ACC112 (cell line): ENCODE measurements around the gene MBD4.
"Not testable (repeated sequence)": the region's sequence is repeated elsewhere in the genome, so short reads cannot be mapped to it uniquely, and the experiment has no call there.

Source experiments
- H2AFZ ChIP-seq: fragments of 200-600 bp; sonication (generic); one replicate; pipeline ENCODE4 v1.6.0; 2017; ENCODE audit warnings: antibody characterized with exemption, low read length; ENCODE audit not compliant: unreplicated experiment
- H3K27ac ChIP-seq: fragments of 200-600 bp; sonication (generic); 2 replicates; pipeline ENCODE4 v1.5.1; 2014; ENCODE audit warnings: low read depth, mild to moderate bottlenecking, antibody characterized with exemption, low read length, moderate library complexity
- H3K27me3 ChIP-seq: fragments of 200-600 bp; sonication (generic); 2 replicates; pipeline ENCODE4 v1.6.1; 2014; ENCODE audit warnings: mild to moderate bottlenecking, antibody characterized with exemption, low read length, moderate library complexity, mixed read lengths; ENCODE audit not compliant: insufficient read depth
- H3K36me3 ChIP-seq: fragments of 200-600 bp; sonication (generic); 2 replicates; pipeline ENCODE4 v1.6.1; 2016; ENCODE audit warnings: mild to moderate bottlenecking, antibody characterized with exemption, low read length, moderate library complexity, mixed read lengths; ENCODE audit not compliant: insufficient read depth
- H3K4me1 ChIP-seq: fragments of 200-600 bp; sonication (generic); one replicate; pipeline ENCODE4 v1.6.1; 2016; ENCODE audit warnings: low read length, mixed read lengths; ENCODE audit not compliant: insufficient read depth, unreplicated experiment, control insufficient read depth
- H3K4me3 ChIP-seq: fragments of 200-600 bp; sonication (generic); 2 replicates; pipeline ENCODE4 v1.5.1; 2014; ENCODE audit warnings: mild to moderate bottlenecking, low read depth, low read length
- H3K79me2 ChIP-seq: fragments of 200-600 bp; sonication (generic); one replicate; pipeline ENCODE4 v1.6.0; 2016; ENCODE audit warnings: low read length; ENCODE audit not compliant: control insufficient read depth, unreplicated experiment, insufficient read depth

The MBD4 gene

DNA sequence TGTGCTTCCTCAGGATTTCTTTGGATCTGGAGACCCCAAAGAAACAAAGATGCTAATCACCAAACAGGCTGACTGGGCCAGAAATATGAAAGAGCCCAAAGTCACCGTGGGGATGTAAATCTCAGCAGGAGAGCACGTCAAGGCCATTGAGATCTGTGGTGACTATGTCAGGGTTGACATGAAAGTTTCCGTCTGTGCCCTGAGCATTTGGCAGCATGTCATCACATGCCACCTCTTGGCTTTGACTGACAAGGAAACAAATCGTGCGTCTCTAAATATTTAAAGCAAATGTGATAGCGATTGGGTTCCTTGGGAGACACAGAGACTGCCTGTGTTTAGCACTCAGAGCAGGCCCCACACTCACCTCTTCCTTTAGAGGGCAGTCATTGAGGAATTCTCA is 46.5 kb downstream of the MBD4 start:
- peaks cover 12% of the 10 kb centered on the region for H3K36me3 ChIP-seq
- H3K4me1 ChIP-seq, result peaks cover 35% of the 10 kb centered on the region
- no peak overlapping the region for H3K27ac ChIP-seq
- H2AFZ ChIP-seq, result no peak overlapping the region
- H3K4me3 ChIP-seq, result no peak overlapping the region
- no peaks in the 10 kb centered on the region for H3K27me3 ChIP-seq
- H3K79me2 ChIP-seq, result peaks cover 33% of the 10 kb centered on the region

DNA sequence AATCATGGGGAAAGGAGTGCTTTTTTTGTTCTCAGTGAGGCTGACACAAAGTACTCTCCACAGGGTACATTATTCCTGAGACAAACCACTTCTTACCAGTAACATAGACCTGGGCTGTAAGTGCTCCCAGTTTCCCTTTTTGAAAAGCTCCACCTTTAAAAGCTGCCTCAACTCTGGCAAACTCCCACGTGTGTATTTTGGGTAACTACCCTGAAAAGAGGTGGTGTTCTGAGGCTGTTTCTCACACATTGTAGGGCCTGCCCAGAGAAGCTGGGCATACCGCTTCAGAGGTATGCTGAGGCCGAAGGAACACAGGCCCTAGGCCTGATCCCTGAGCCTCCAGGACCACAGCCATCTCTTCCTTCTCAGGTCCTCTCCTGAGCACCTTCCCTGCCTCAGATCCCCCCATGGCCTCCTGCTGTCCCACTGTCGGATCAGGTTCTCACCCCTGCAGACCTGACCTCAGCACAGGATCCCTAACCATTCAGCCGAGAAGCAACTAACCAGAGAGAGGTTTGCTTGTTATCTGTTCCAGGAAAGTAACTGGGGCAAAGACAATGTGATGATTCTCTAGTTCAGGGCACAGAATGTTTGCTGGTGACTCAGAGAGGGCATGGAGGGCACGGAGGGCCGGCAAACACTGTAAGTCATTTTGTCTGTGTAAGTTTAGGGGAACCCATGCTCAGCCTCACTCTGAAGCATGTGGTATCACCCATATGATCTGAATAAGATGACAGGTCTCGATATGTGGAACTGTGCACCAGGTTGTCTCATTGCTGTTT is 47.5 kb downstream of the MBD4 start:
- not testable (repeated sequence) for H2AFZ ChIP-seq, H3K27me3 ChIP-seq, H3K4me3 ChIP-seq
- Histone ChIP-seq H3K4me1 (peaks cover 37% of the 10 kb centered on the region), H3K36me3 (peaks cover 12% of the 10 kb centered on the region), H3K27ac (peak overlapping the region; percentile 50; the same call in 1 of the 2 replicates), H3K79me2 (peaks cover 23% of the 10 kb centered on the region)

- not testable (repeated sequence) for H3K4me3 ChIP-seq, H3K27me3 ChIP-seq, H2AFZ ChIP-seq, H3K27ac ChIP-seq
- H3K79me2 ChIP-seq, result peaks cover 16% of the 10 kb centered on the region
- peaks cover 37% of the 10 kb centered on the region for H3K4me1 ChIP-seq
- H3K36me3 ChIP-seq, result peaks cover 12% of the 10 kb centered on the region
Observed at GRCh38 chr3:129391583-129391982, 48.2 kb downstream of the MBD4 start.

GRCh38 chr3:129389572-129389937 is 50.2 kb downstream of the MBD4 start:
- no peak overlapping the region for H2AFZ ChIP-seq

GRCh38 chr3:129388791-129389571 is 50.8 kb downstream of the MBD4 start:
- H2AFZ ChIP-seq, H3K79me2 ChIP-seq, H3K27me3 ChIP-seq, H3K4me3 ChIP-seq: not testable (repeated sequence)
- peaks cover 37% of the 10 kb centered on the region for H3K4me1 ChIP-seq
- peak overlapping the region; percentile 96 for H3K27ac ChIP-seq
- peaks cover 12% of the 10 kb centered on the region for H3K36me3 ChIP-seq

More at GRCh38 chr3:129389572-129389937, 50.2 kb downstream of the MBD4 start:
- Histone ChIP-seq H3K27me3 (no peaks in the 10 kb centered on the region), H3K36me3 (peaks cover 12% of the 10 kb centered on the region), H3K4me1 (peaks cover 37% of the 10 kb centered on the region), H3K79me2 (no peaks in the 10 kb centered on the region), H3K4me3 (no peak overlapping the region), H3K27ac (peak overlapping the region; percentile 96)

DNA sequence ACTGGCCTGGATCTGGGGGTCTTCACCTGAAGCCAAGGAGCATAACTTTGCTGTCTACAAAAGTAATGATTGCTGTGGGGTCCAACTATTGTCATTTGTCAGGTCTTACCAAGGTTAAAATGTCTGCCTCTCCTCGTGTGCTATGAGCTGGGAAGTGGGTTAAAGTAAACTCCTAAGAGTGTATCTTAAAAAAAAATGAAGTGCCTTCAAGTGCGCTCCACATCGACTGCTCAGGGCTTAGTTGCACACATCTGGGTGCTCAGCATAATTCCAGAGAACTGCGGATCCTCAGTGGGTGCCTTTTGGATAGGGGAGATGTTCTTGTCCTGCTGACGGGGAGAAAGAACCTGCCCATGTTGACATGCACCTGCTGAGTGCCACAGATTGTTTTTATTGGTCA is 52.3 kb downstream of the MBD4 start:
- H3K79me2 ChIP-seq, result no peaks in the 10 kb centered on the region
- H3K36me3 ChIP-seq, result peaks cover 12% of the 10 kb centered on the region
- H3K4me3 ChIP-seq, result no peak overlapping the region
- no peak overlapping the region for H3K27ac ChIP-seq
- H2AFZ ChIP-seq, result no peak overlapping the region
- peaks cover 30% of the 10 kb centered on the region for H3K4me1 ChIP-seq
- no peaks in the 10 kb centered on the region for H3K27me3 ChIP-seq

GRCh38 chr3:129386984-129387383 is 52.8 kb downstream of the MBD4 start:
- Histone ChIP-seq H3K4me3 (no peak overlapping the region), H3K4me1 (peaks cover 25% of the 10 kb centered on the region), H3K79me2 (no peaks in the 10 kb centered on the region), H3K27ac (no peak overlapping the region), H3K36me3 (peaks cover 12% of the 10 kb centered on the region), H2AFZ (no peak overlapping the region), H3K27me3 (no peaks in the 10 kb centered on the region)

GRCh38 chr3:129385507-129385906 is 54.2 kb downstream of the MBD4 start:
- H2AFZ ChIP-seq, H3K4me3 ChIP-seq, H3K27me3 ChIP-seq, H3K27ac ChIP-seq, H3K79me2 ChIP-seq, H3K36me3 ChIP-seq: not testable (repeated sequence)
- peaks cover 24% of the 10 kb centered on the region for H3K4me1 ChIP-seq

DNA sequence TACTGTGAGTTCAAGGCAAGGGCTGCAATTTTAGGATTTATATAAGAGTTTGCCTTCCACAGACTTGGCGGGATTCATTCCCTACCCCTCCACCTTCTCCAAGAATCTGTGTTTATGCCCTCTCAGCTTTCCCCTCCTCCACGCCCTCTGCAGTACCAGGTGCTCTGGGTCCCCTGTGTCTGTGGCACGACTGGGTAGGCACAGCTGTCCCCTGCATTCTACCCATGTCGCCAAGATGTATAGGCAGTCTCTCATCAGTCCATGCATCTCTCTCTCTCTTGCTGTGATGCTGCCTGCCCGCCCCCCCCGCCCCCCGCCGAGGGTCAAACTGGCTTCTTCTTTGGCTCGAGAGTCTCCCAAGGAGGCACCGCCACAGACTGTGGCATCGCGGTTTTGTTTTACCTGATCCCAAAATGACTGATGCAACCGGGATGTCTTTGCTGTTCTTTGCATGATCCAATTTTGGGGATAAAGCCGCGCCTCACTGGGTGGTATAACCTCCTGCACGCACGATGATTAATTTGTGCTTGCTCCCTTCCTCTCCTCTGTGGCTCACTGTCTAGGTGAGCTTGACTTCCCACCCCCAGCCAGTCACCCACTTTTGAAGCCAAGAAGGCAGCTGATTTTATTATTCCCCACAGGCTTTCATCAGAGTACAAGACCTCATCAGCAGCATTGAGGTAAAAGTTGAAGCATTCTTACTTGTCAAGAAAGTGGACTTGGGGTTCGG is 55.0 kb downstream of the MBD4 start:
- peaks cover 24% of the 10 kb centered on the region for H3K4me1 ChIP-seq
- H2AFZ ChIP-seq, result no peak overlapping the region
- H3K27ac ChIP-seq, result no peak overlapping the region
- no peak overlapping the region for H3K4me3 ChIP-seq
- H3K36me3 ChIP-seq, result peaks cover 5% of the 10 kb centered on the region; the same call in 1 of the 2 replicates
- H3K27me3 ChIP-seq, result no peaks in the 10 kb centered on the region
- no peaks in the 10 kb centered on the region for H3K79me2 ChIP-seq

DNA sequence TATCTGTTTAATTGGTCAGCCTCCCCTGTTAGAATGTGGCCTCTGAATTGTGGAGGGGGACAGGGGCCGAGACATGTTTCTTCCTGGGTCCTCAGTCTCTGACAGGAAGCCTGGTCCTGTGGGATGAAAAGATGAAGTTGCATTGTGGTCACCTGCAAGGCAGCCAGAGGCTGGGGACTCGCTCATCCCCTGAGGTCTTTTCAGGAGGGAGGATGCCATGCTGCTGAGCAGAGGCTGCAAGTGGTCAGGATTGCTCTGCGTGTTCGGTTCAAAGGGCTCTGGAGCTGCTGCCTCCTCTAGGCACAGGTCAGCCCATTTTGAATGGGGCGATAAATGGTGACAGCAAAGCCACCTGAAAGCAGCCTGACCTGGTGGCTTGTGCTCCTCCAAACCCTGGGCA is 55.6 kb downstream of the MBD4 start:
- H2AFZ ChIP-seq, H3K27me3 ChIP-seq, H3K36me3 ChIP-seq: not testable (repeated sequence)

More for the DNA sequence above, 55.6 kb downstream of the MBD4 start:
- peaks cover 17% of the 10 kb centered on the region for H3K4me1 ChIP-seq
- not testable (repeated sequence) for H3K79me2 ChIP-seq, H3K4me3 ChIP-seq, H3K27ac ChIP-seq
